DMS53 (cell line): Measurements from ENCODE around the gene WFIKKN1.

ENCODE experiments used
- DNase-seq: peaks from one replicate; lab custom pipeline; 2025; lab: John Stamatoyannopoulos, UW

Gene WFIKKN1

GRCh38 chr16:637081-638018 lies 6.6 kb downstream of the WFIKKN1 start:
- peak; percentile 73 for DNase-seq

GRCh38 chr16:638034-638543 lies 7.3 kb downstream of the WFIKKN1 start:
- DNase-seq = no peak

- DNase-seq = no peak
Observed at GRCh38 chr16:638836-639235, 8.1 kb downstream of the WFIKKN1 start.

GRCh38 chr16:640614-641013 lies 9.8 kb downstream of the WFIKKN1 start:
- no peak for DNase-seq

GRCh38 chr16:641326-642188 lies 10.8 kb downstream of the WFIKKN1 start, which contains the start of gene MCRIP2:
Gene MCRIP2, plus strand, starts transcription at chr16:641828. Its CDS starts 164 bp downstream, at chr16:641992.
- DNase-seq = peak; percentile 90

- DNase-seq = peak; percentile 82
Observed at GRCh38 chr16:642189-643049, 11.6 kb downstream of the WFIKKN1 start.

- no peak for DNase-seq
Observed at GRCh38 chr16:643050-643368, 12.2 kb downstream of the WFIKKN1 start.

- no peak for DNase-seq
Observed at GRCh38 chr16:644556-644955, 13.8 kb downstream of the WFIKKN1 start.

- DNase-seq = no peak
Observed at GRCh38 chr16:645852-646678, 15.3 kb downstream of the WFIKKN1 start.

- no peak for DNase-seq
Observed at GRCh38 chr16:646679-647172, 15.9 kb downstream of the WFIKKN1 start.

GRCh38 chr16:647173-647902 lies 16.6 kb downstream of the WFIKKN1 start:
- peak; percentile 39 for DNase-seq

GRCh38 chr16:648071-648780 lies 17.4 kb downstream of the WFIKKN1 start:
- peak; percentile 76 for DNase-seq

GRCh38 chr16:648781-649589 lies 18.2 kb downstream of the WFIKKN1 start, which contains the start of gene WDR90:
Gene WDR90, plus strand, starts transcription at chr16:649365. Its CDS starts 52 bp downstream, at chr16:649417.
- DNase-seq = peak; percentile 96

GRCh38 chr16:649631-650030 lies 18.8 kb downstream of the WFIKKN1 start:
- DNase-seq = peak; percentile 61

GRCh38 chr16:651844-652243 lies 21.1 kb downstream of the WFIKKN1 start:
- DNase-seq = no peak

- DNase-seq = no peak
Observed at GRCh38 chr16:652454-653305, 21.9 kb downstream of the WFIKKN1 start.

GRCh38 chr16:654034-654433 lies 23.2 kb downstream of the WFIKKN1 start:
- DNase-seq = no peak
